LoVo (cell line): ENCODE results near the gene GJB4.
"Not testable (repeated sequence)": the region's sequence is repeated elsewhere in the genome, so short reads cannot be mapped to it uniquely, and the experiment has no call there.

Source experiments
- DNase-seq: peaks from one replicate; pipeline ENCODE4 v3.0.0-alpha.2; 2016; ENCODE audit warnings: low spot score

The GJB4 gene

DNA sequence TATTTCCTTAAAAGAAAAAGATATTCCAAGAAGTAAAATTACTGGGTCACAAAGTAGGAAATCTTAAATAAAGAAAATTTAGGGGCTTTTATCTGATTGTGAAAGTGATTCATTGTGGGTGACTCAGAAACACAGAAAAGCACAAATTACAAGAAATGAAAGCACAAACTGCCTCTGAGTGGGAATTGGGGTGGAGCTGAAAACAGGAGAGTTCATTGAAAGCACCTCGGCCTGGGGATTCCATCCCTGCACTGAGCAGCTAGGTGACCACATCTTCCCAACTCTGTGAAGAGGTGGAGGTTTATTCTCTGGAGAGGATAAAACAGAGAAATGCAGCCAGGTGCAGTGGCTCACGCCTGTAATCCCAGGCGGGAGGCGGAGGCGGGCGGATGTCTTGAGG, 40.7 kb downstream of the GJB4 start:
- no peak for DNase-seq

DNA sequence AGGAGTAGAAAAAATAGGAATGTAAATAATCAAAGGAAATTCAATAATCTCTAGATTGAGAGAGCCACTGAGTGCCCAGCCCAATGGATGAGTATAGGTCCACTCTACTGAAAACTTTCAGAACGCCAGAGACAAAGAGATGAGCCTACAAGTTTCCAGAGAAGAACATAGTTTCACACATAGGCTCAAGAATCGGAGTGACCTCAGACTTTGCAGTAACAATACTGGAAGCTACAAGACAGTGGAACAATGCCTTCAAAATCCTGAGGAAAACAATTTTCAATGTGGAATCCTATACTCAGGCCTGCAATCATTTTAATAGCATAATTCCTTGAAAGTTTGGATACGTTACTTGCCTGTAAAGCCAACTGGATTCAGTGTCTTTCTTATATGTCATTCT, 44.2 kb downstream of the GJB4 start:
- no peak for DNase-seq

DNA sequence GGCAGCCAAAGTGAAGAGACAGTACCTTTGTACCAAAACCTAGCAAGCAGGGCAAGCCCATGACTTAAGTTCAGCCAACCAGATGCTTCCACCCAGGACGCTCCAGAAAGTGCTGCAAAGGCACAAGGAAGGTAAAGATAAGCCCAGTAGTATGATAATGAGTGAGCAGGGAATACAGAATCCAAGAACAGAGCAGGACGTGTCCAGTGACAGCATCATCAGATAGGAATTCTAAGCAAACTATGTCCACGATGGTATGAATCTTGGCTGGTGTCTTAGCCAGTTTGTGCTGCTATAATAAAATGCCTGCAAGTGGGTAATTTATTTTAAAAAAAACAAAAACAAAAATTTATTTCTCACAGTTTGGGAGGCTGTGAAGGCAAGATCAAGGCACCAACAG, 46.9 kb downstream of the GJB4 start:
- DNase-seq: no peak

DNA sequence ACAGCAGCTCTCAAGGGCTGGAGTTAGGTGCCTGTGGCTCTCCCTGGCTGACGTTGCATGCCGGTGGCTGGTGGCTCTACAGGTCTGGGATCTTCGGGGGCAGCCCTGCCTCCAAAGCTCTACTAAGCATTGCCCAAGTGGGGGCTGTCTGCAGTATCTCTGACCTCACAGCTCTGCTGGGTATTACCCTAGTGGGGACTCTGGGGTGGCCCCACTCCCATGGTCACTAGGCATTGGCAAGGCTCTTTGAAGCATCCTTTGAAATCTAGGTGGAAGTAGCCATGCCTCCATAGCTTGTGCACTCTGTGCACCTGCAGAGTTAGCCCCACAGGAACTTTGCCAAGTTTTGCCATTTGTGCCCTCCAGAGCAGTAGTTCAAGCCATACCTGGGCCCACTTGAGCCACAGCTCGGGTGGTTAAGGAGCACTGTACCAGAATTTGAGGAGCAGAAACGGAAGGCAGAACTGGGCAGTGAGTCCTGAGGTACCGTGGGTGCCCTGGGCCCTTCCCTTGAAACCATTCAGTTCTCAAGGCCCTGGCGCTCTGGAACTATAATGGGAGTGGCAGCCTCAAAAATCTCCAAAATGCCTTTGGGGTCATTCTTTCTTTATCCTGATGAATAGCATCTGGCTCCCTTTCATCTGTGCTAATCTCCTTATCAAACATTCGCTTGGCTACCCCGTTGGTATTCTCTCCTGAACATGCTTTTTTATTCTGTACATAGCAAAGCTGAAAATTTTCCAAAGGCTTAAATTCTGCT, 48.7 kb downstream of the GJB4 start:
- no peak for DNase-seq

DNA sequence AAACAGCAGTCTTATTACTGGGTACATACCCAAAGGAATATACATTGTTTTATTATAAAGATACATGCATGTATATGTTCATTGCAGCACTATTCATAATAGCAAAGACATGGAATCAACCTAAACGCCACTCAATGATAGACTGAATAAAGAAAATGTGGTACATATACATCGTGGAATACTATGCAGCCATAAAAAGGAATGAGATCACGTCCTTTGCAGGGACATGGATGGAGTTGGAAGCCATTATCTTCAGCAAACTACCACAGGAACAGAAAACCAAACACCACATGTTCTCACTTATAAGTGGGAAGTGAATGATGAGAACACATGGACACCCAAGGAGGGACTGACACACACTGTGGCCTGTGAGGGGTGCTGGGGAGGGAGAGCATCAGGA, 51.2 kb downstream of the GJB4 start:
- not testable (repeated sequence) for DNase-seq
